Loucy (cell line): ENCODE results near the gene TM2D1.
"Not testable (repeated sequence)": the region's sequence is repeated elsewhere in the genome, so short reads cannot be mapped to it uniquely, and the experiment has no call there.

Source experiments
- H2AFZ ChIP-seq: fragments of 200-600 bp; sonication (generic); 2 replicates; pipeline ENCODE4 v1.6.0; 2016; ENCODE audit warnings: antibody characterized with exemption, mild to moderate bottlenecking, low read length, moderate library complexity
- H3F3A ChIP-seq: fragments of 200-600 bp; 2 replicates; pipeline ENCODE4 v1.6.0; 2016; ENCODE audit warnings: antibody characterized with exemption, low read depth, mild to moderate bottlenecking
- H3K27me3 ChIP-seq: fragments of 200-600 bp; sonication (generic); 2 replicates; pipeline ENCODE4 v1.6.1; 2014; ENCODE audit warnings: low read length, mild to moderate bottlenecking; ENCODE audit not compliant: insufficient read depth, poor library complexity, severe bottlenecking
- H3K36me3 ChIP-seq: fragments of 200-600 bp; sonication (generic); 2 replicates; pipeline ENCODE4 v1.6.1; 2016; ENCODE audit warnings: low read length; ENCODE audit not compliant: insufficient read depth
- H3K4me1 ChIP-seq: fragments of 200-600 bp; sonication (generic); 2 replicates; pipeline ENCODE4 v1.5.1; 2014; ENCODE audit warnings: low read length, mild to moderate bottlenecking; ENCODE audit not compliant: insufficient read depth, poor library complexity, severe bottlenecking
- H3K4me2 ChIP-seq: fragments of 200-600 bp; sonication (generic); 2 replicates; pipeline ENCODE4 v1.6.0; 2014; ENCODE audit warnings: antibody characterized with exemption, low read length, low read depth, mild to moderate bottlenecking; ENCODE audit not compliant: poor library complexity, severe bottlenecking
- H3K4me3 ChIP-seq: fragments of 200-600 bp; sonication (generic); 2 replicates; pipeline ENCODE4 v1.5.1; 2014; ENCODE audit warnings: low read length, mild to moderate bottlenecking, mixed read lengths; ENCODE audit not compliant: poor library complexity, severe bottlenecking
- H3K79me2 ChIP-seq: fragments of 200-600 bp; sonication (generic); 2 replicates; pipeline ENCODE4 v1.6.1; 2014; ENCODE audit warnings: low read length; ENCODE audit not compliant: insufficient read depth
- H3K9ac ChIP-seq: fragments of 200-600 bp; sonication (generic); 2 replicates; pipeline ENCODE4 v1.6.0; 2014; ENCODE audit warnings: mild to moderate bottlenecking, low read depth, low read length, moderate library complexity; ENCODE audit not compliant: poor library complexity, severe bottlenecking
- H3K9me2 ChIP-seq: fragments of 200-600 bp; sonication (generic); replicated peaks from 2 replicates; pipeline ENCODE4 v1.6.1; 2016; ENCODE audit warnings: low read depth, low read length, mixed read lengths
- H3K9me3 ChIP-seq: fragments of 200-600 bp; sonication (generic); 2 replicates; pipeline ENCODE4 v1.6.1; 2014; ENCODE audit warnings: mild to moderate bottlenecking, antibody characterized with exemption, low read length, low read depth; ENCODE audit not compliant: insufficient read depth
- H4K20me1 ChIP-seq: fragments of 200-600 bp; sonication (generic); 2 replicates; pipeline ENCODE4 v1.6.0; 2014; ENCODE audit warnings: antibody characterized with exemption, low read length, mild to moderate bottlenecking; ENCODE audit not compliant: insufficient read depth, poor library complexity, severe bottlenecking
- EZH2phosphoT487 ChIP-seq: fragments of 200-600 bp; IDR thresholded peaks from 2 replicates; pipeline ENCODE4 v1.6.1; 2018; ENCODE audit warnings: antibody characterized with exemption, mild to moderate bottlenecking, moderate library complexity, borderline replicate concordance
- TF ChIP-seq, protein P1 (sequence below): fragments of 200-600 bp; sonication (generic); conservative IDR thresholded peaks from 2 replicates; pipeline ENCODE4 v1.5.1; 2014; ENCODE audit warnings: mild to moderate bottlenecking, antibody characterized with exemption, low read length

The TM2D1 gene

DNA sequence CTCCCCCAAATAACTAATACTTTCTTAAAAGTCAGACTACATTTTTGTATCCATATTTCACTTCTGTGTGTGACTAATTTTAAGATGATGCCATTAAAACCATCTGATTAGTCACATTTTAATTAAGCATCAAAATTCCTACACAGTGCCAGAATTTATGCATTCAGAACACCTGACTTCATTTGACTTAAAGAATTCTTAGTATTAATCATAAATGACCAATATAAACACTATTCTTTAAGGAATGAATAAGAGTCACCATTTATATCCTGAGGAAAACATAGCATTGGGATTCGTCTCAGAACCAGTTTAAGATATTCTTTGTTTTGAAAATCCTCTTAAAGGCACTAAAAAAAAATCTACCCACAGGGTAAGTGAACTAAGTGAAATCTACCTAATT, 37.0 kb downstream of the TM2D1 start:
- Histone ChIP-seq H3K27me3 (no peaks in the 10 kb centered on the region), H3F3A (no peaks in the 10 kb centered on the region), H3K4me3 (no peak overlapping the region), H3K9ac (no peak overlapping the region), H3K9me3 (no peaks in the 10 kb centered on the region), H2AFZ (no peak overlapping the region), H3K36me3 (peaks cover 12% of the 10 kb centered on the region; the same call in 1 of the 2 replicates), H3K4me2 (no peak overlapping the region), H4K20me1 (no peaks in the 10 kb centered on the region), H3K79me2 (no peaks in the 10 kb centered on the region), H3K4me1 (no peaks in the 10 kb centered on the region), H3K9me2 (no peaks in the 10 kb centered on the region)
- no peak for TF ChIP-seq EZH2phosphoT487
- TF ChIP-seq, protein P1, sequence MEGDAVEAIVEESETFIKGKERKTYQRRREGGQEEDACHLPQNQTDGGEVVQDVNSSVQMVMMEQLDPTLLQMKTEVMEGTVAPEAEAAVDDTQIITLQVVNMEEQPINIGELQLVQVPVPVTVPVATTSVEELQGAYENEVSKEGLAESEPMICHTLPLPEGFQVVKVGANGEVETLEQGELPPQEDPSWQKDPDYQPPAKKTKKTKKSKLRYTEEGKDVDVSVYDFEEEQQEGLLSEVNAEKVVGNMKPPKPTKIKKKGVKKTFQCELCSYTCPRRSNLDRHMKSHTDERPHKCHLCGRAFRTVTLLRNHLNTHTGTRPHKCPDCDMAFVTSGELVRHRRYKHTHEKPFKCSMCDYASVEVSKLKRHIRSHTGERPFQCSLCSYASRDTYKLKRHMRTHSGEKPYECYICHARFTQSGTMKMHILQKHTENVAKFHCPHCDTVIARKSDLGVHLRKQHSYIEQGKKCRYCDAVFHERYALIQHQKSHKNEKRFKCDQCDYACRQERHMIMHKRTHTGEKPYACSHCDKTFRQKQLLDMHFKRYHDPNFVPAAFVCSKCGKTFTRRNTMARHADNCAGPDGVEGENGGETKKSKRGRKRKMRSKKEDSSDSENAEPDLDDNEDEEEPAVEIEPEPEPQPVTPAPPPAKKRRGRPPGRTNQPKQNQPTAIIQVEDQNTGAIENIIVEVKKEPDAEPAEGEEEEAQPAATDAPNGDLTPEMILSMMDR = no peak

DNA sequence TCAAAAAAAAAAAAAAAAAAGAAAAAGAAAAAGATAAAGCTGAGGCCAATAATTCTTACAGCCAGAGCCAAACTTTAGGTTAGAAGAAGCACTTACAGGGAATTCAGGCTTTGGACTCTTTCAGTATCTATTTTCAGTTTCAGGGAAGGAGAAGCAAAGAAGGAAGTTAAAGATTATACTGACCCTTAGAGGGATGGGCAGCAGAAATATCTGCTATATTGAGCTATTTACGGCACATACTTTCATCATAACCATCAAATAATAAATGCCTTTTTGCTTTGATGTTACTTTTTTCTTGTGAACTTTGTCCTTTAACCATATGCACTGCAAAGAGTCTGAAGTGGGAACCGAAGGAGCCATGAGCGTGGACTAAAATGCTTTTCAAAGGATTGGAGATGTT, 42.0 kb downstream of the TM2D1 start:
- H3K4me3 ChIP-seq = no peak overlapping the region
- peaks cover 26% of the 10 kb centered on the region; the same call in 1 of the 2 replicates for H3K36me3 ChIP-seq

DNA sequence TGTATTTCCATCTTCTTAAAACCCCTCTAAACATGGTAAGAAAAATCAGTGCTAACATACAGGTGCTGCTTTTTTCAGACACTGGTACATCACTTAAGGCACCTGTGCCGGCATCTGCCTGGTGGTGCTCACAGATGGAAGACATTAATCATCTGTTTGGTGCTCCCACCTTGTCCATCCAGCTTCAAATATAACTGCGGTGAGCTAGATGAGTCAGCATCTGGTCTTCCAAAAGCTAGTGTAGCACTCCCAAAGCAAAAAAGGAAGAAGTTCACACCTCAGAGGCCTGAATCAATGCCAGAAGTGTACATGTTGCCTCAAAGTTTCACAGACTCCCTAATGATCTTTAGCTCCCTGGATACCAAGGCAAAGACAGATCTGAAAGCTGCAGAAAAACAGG, 44.4 kb downstream of the TM2D1 start:
- Histone ChIP-seq H3K9ac (no peak overlapping the region), H3K9me3 (no peaks in the 10 kb centered on the region), H3K79me2 (no peaks in the 10 kb centered on the region), H3K4me2 (no peak overlapping the region), H3K36me3 (peaks cover 25% of the 10 kb centered on the region; the same call in 1 of the 2 replicates), H4K20me1 (no peaks in the 10 kb centered on the region), H3K9me2 (no peaks in the 10 kb centered on the region), H2AFZ (no peak overlapping the region), H3K4me1 (no peaks in the 10 kb centered on the region), H3K27me3 (no peaks in the 10 kb centered on the region), H3K4me3 (no peak overlapping the region), H3F3A (no peaks in the 10 kb centered on the region)
- TF ChIP-seq, protein P1 = no peak
- no peak for TF ChIP-seq EZH2phosphoT487

More for the DNA sequence above, 42.0 kb downstream of the TM2D1 start:
- Histone ChIP-seq H3F3A (no peaks in the 10 kb centered on the region), H3K79me2 (no peaks in the 10 kb centered on the region), H4K20me1 (no peaks in the 10 kb centered on the region), H3K27me3 (no peaks in the 10 kb centered on the region), H3K9me3 (no peaks in the 10 kb centered on the region), H3K9me2 (no peaks in the 10 kb centered on the region), H3K4me2 (no peak overlapping the region), H3K9ac (no peak overlapping the region), H2AFZ (no peak overlapping the region), H3K4me1 (no peaks in the 10 kb centered on the region)
- no peak for TF ChIP-seq EZH2phosphoT487
- TF ChIP-seq, protein P1 = no peak

DNA sequence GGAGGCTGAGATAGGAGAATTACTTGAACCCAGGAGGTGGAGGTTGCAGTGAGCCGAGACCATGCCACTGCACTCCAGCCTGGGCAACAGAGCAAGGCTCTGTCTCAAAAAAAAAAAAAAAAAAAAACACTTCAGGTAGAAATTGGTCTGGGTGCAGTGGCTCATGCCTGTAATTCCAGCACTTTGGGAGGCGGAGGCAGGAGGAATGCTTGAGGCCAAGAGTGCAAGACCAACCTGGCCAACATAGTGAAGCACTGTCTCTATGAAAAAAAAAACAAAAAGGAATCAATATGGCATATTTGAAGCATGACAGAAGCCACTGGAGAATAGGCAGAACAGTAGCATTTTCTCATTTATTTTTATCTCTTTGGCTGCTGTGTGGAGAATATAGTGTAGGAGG, 48.1 kb downstream of the TM2D1 start:
- not testable (repeated sequence) for H3K27me3 ChIP-seq, H3K4me3 ChIP-seq, H2AFZ ChIP-seq, H4K20me1 ChIP-seq, H3F3A ChIP-seq, H3K9me2 ChIP-seq, H3K79me2 ChIP-seq, H3K4me1 ChIP-seq, H3K9me3 ChIP-seq, H3K36me3 ChIP-seq, H3K9ac ChIP-seq, H3K4me2 ChIP-seq
